ENCODE data around the gene TMEM89. TPM values are rescaled to one million over a fixed set of nuclear protein-coding genes. Genes with fewer than 3 reads are reported as not detected.
A peak's percentile ranks its signal among the peaks of the same experiment; 100 is the strongest.

TMEM89 gene
- total RNA-seq, 1 experiment from 2014 or later: 0.74 TPM

DNA sequence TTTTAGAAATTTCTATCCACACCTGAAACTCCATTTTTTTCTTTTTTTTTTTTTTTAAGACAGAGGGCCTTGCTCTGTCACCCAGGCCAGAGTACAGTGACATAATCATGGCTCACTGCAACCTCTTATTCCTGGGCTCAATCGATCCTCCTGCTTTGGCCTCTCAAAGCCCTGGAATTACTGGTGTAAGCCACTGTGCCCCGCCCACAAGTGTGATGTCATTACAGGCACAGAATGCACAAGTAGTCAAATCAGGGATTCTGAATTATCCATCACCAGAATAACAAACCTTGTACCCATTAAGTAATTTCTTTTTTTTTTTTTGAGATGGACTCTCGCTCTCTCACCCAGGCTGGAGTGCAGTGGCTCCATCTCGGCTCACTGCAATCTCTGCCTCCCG, 14.1 kb downstream of the TMEM89 start:
- no peak overlapping the region for H3K56ac ChIP-seq (ENCODE audit: insufficient read length, low read depth, low read length)
- H4K91ac ChIP-seq (ENCODE audit: insufficient read length, low read depth, low read length): no peak overlapping the region
- H3K4me1 ChIP-seq (ENCODE audit: insufficient read depth, low read length): no peaks in the 10 kb centered on the region
- no peak overlapping the region for H2BK15ac ChIP-seq (ENCODE audit: low read depth, low read length)
- no peak overlapping the region for H2BK12ac ChIP-seq (ENCODE audit: insufficient read length, low read depth, low read length)
- H2AFZ ChIP-seq (ENCODE audit: low read length): no peak overlapping the region
- H2BK120ac ChIP-seq (ENCODE audit: low read depth, low read length, poor library complexity, severe bottlenecking): no peak overlapping the region
- peak overlapping the region in 1 of 2 experiments; percentile 42; a peak in 1 of 5 replicates for H3K4me3 Mint-ChIP-seq
- no peak overlapping the region for H3K27ac Mint-ChIP-seq
- no peaks in the 10 kb centered on the region for H3K9me3 Mint-ChIP-seq
- no peak overlapping the region for H2BK5ac ChIP-seq (ENCODE audit: insufficient read length, low read length)
- no peak overlapping the region for H3K23ac ChIP-seq (ENCODE audit: insufficient read length, low read depth, low read length)
- no peak overlapping the region for H4K8ac ChIP-seq (replicated peaks; ENCODE audit: insufficient read length, low read depth, low read length)
- H2AK5ac ChIP-seq (ENCODE audit: insufficient read length, low read length): no peak overlapping the region
- H4K5ac ChIP-seq (ENCODE audit: insufficient read length, low read depth, low read length): no peak overlapping the region
- no peak overlapping the region for H3K27ac ChIP-seq (ENCODE audit: insufficient read length, low read depth, low read length)
- WGBS (ENCODE audit: extremely low coverage, insufficient read length, low lambda C conversion rate): no CpG with 5 or more reads among the region's 5 CpGs
- H3K9ac ChIP-seq (ENCODE audit: extremely low read depth, insufficient read length, low read length): no peak overlapping the region
- H3K14ac ChIP-seq (ENCODE audit: insufficient read depth, low read length): no peak overlapping the region
- H3K4ac ChIP-seq (ENCODE audit: low read depth, low read length): no peak overlapping the region
- H3K18ac ChIP-seq (ENCODE audit: insufficient read length, low read depth, low read length): no peak overlapping the region
- H3K27me3 Mint-ChIP-seq (ENCODE audit: low read depth): no peaks in the 10 kb centered on the region
- peaks cover 12% of the 10 kb centered on the region in 2 experiments for H3K4me1 Mint-ChIP-seq
- peaks cover 38 to 60% (median 58%) of the 10 kb centered on the region in 3 experiments for H3K36me3 Mint-ChIP-seq (ENCODE audit: insufficient read depth in 1 of 3, low read depth in 3 of 3)
- no peak for DNase-seq
- H3K4me2 ChIP-seq (ENCODE audit: insufficient read depth, insufficient read length, low read length): no peak overlapping the region
- peaks cover 6% of the 10 kb centered on the region; the same call in 1 of the 2 replicates for H3K79me2 ChIP-seq (ENCODE audit: insufficient read depth, low read length)
- no peaks in the 10 kb centered on the region for H3K79me1 ChIP-seq (ENCODE audit: insufficient read depth, low read depth, low read length, poor library complexity, severe bottlenecking)
- H3K23me2 ChIP-seq (ENCODE audit: insufficient read length, low read depth, low read length, poor library complexity, severe bottlenecking): peaks cover 3% of the 10 kb centered on the region
- no peak overlapping the region for H3T11ph ChIP-seq (ENCODE audit: low read length)
- no peak for TF ChIP-seq CTCF (conservative IDR thresholded peaks at IDR 0.05)
- no peaks in the 10 kb centered on the region for H3K27me3 ChIP-seq (ENCODE audit: insufficient read depth, low read length)
- H3K9me3 ChIP-seq (ENCODE audit: control insufficient read depth, low read depth, low read length): no peaks in the 10 kb centered on the region
- H4K20me1 ChIP-seq (ENCODE audit: control insufficient read depth, insufficient read depth, insufficient read length): no peaks in the 10 kb centered on the region
- no peak overlapping the region for H2BK20ac ChIP-seq (ENCODE audit: low read depth, low read length, poor library complexity, severe bottlenecking)

All from H9 (cell line).